IPS-18c (cell line): ENCODE data around the gene TSPAN18.

Experiments
- H3K4me3 ChIP-seq: 2 replicates; pipeline ENCODE4 v1.7.0; 2013; ENCODE audit warnings: low read depth, mild to moderate bottlenecking, low read length, moderate library complexity; ENCODE audit not compliant: insufficient read depth
- H3K9me3 ChIP-seq: one replicate; pipeline ENCODE4 v1.6.1; 2013; ENCODE audit warnings: mild to moderate bottlenecking, low read length, moderate library complexity; ENCODE audit not compliant: control insufficient read depth, insufficient read depth

The TSPAN18 gene

DNA sequence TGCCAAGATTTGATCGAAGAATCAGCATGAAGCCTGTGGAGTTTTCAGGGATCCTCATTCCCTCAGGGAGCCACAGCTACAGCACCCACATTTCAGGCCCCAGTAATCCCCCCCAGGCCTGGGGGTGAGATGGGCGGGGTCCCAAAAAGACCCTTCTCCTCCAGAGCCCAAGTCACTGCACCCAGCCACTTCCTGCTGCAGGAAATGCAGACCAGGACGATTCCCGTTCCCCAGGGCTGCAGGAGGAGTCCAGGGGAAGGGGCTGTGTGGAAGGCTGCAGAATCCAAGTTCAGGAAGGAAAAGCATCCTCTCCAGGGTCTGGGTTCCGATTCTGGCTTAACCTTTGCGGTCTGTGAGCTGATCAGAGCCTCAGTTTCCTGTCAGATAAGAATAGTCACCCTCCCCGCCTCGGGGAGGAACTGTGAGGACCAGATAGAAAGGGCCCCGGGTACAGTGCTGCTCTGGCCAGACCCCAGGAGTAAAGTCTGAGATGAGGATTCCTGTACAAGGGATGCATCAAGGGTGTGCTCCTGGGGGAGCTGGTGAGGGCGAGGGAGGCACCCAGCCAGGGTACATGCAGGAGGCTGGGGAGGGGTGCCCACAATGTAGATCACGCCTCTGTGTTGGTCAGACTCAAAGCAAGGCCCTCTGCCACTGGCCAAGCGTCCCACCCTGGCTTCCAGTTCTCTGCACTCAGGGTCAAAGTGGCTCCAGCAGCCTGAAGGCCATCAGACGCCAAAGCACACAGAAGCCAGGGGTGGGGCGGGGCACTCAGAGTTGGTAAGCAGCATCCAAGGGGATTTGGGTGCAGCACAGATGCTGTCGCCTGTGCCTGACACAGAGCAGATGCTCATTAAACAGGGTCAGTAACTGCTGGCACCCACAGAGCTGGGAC lies 254.0 kb downstream of the TSPAN18 start:
- Histone ChIP-seq H3K9me3 (peaks cover 2% of the 10 kb centered on the region), H3K4me3 (no peak overlapping the region)
